ENCODE measurements around the gene NRM. TPM values are rescaled to one million over a fixed set of nuclear protein-coding genes. Genes with fewer than 3 reads are reported as not detected.

NRM gene
- total and polyA plus RNA-seq, 2 of the 13 experiments (the other 11 are each of a cell fraction or from before 2014, with no cell fraction given): 12.5 to 16.0 TPM

DNA sequence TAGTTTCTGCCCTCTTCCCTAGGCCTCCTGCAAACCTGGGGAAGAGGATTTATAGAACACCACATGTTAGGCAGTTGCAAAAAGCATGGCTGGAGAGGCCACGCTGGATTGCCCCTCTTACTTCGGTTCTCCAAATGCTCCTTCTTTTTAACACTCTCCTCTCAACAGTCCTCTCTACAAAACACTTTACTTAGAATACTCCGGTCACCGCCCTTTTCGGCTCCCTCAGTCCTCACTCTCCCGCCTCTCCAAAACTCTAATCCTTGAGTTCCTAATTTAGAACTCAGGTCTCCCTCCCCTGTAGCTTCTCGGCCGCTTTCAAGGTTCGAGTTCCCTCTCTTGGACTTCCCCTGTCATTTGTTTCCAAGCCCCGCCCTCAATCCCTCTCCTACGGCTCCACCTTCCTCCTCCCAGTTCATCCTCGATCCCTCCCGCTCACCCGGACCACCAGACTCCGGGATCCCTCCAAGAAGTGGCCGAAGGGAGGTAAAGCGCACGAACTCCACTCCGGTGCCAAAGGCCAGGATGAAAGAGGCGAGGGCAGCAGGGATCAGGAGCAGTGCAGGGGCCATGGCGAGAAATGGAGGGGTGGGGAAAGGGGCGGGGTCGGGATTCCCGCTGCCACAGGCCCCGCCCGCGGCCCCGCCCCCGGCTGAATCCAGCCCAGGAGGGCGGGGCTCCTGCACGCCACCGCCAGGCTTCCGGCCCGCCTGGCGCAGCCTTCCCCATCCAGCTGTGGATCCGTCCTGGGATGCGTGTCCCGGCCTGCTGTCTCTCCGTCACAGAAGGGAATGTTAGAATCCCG is at the start of gene NRM (continued):
- TF ChIP-seq ISX (CRISPR knock-in tag; conservative IDR thresholded peaks at IDR 0.05) (0 out of 2 replicates have a peak, but pooled peaks have one; percentile 34), ZNF788 (CRISPR knock-in tag; IDR thresholded peaks at IDR 0.05; ENCODE audit: borderline replicate concordance) (peak; percentile 60; the same call in 1 of the 2 replicates), TAF1 (CRISPR knock-in tag; IDR thresholded peaks at IDR 0.05) (peak; percentile 75), HIVEP1 (CRISPR knock-in tag; IDR thresholded peaks at IDR 0.05) (0 out of 2 replicates have a peak, but pooled peaks have one; percentile 61), SAP130 (CRISPR knock-in tag; IDR thresholded peaks at IDR 0.05; ENCODE audit: low read depth) (peak; percentile 90), GABPB1 (CRISPR knock-in tag; IDR thresholded peaks at IDR 0.05) (peak; percentile 92), SNAPC2 (CRISPR knock-in tag; IDR thresholded peaks at IDR 0.05) (0 out of 2 replicates have a peak, but pooled peaks have one; percentile 19), GATA4 (IDR thresholded peaks at IDR 0.05; ENCODE audit: borderline replicate concordance, low read depth) (peak; percentile 50; the same call in 1 of the 2 replicates), NFE2L2 (IDR thresholded peaks at IDR 0.05; ENCODE audit: low read length) (no peak), HOXA5 (CRISPR knock-in tag; IDR thresholded peaks at IDR 0.05) (peak; percentile 55; the same call in 1 of the 2 replicates), SP5 (CRISPR knock-in tag; IDR thresholded peaks at IDR 0.05; ENCODE audit: borderline replicate concordance, low read depth) (peak; percentile 85), ZSCAN9 (CRISPR knock-in tag; IDR thresholded peaks at IDR 0.05; ENCODE audit: borderline replicate concordance) (no peak; the same call in 1 of the 2 replicates), ZFP82 (CRISPR knock-in tag; IDR thresholded peaks at IDR 0.05; ENCODE audit: borderline replicate concordance) (0 out of 2 replicates have a peak, but pooled peaks have one; percentile 34), NFIB (CRISPR knock-in tag; IDR thresholded peaks at IDR 0.05; ENCODE audit: borderline replicate concordance) (no peak), NFE2 (CRISPR knock-in tag; IDR thresholded peaks at IDR 0.05) (no peak), ZNF563 (CRISPR knock-in tag; IDR thresholded peaks at IDR 0.05) (peak; percentile 88; the same call in 1 of the 2 replicates), RBFOX2 (IDR thresholded peaks at IDR 0.05; ENCODE audit: low read depth, low read length) (peak; percentile 79), POLR2G (IDR thresholded peaks at IDR 0.05; ENCODE audit: low read depth, low read length) (peak; percentile 85), ZBTB21 (CRISPR knock-in tag; IDR thresholded peaks at IDR 0.05) (no peak), ZNF564 (CRISPR knock-in tag; IDR thresholded peaks at IDR 0.05) (no peak)
- TF ChIP-seq, protein P1, sequence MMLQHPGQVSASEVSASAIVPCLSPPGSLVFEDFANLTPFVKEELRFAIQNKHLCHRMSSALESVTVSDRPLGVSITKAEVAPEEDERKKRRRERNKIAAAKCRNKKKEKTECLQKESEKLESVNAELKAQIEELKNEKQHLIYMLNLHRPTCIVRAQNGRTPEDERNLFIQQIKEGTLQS (CRISPR knock-in tag; IDR thresholded peaks at IDR 0.05): no peak
- TF ChIP-seq, protein P2, sequence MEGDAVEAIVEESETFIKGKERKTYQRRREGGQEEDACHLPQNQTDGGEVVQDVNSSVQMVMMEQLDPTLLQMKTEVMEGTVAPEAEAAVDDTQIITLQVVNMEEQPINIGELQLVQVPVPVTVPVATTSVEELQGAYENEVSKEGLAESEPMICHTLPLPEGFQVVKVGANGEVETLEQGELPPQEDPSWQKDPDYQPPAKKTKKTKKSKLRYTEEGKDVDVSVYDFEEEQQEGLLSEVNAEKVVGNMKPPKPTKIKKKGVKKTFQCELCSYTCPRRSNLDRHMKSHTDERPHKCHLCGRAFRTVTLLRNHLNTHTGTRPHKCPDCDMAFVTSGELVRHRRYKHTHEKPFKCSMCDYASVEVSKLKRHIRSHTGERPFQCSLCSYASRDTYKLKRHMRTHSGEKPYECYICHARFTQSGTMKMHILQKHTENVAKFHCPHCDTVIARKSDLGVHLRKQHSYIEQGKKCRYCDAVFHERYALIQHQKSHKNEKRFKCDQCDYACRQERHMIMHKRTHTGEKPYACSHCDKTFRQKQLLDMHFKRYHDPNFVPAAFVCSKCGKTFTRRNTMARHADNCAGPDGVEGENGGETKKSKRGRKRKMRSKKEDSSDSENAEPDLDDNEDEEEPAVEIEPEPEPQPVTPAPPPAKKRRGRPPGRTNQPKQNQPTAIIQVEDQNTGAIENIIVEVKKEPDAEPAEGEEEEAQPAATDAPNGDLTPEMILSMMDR (CRISPR knock-in tag; IDR thresholded peaks at IDR 0.05): 0 out of 2 replicates have a peak, but pooled peaks have one; percentile 13
- TF ChIP-seq, protein P3, sequence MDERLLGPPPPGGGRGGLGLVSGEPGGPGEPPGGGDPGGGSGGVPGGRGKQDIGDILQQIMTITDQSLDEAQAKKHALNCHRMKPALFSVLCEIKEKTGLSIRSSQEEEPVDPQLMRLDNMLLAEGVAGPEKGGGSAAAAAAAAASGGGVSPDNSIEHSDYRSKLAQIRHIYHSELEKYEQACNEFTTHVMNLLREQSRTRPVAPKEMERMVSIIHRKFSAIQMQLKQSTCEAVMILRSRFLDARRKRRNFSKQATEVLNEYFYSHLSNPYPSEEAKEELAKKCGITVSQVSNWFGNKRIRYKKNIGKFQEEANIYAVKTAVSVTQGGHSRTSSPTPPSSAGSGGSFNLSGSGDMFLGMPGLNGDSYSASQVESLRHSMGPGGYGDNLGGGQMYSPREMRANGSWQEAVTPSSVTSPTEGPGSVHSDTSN (CRISPR knock-in tag; IDR thresholded peaks at IDR 0.05): no peak
- TF ChIP-seq, protein P4, sequence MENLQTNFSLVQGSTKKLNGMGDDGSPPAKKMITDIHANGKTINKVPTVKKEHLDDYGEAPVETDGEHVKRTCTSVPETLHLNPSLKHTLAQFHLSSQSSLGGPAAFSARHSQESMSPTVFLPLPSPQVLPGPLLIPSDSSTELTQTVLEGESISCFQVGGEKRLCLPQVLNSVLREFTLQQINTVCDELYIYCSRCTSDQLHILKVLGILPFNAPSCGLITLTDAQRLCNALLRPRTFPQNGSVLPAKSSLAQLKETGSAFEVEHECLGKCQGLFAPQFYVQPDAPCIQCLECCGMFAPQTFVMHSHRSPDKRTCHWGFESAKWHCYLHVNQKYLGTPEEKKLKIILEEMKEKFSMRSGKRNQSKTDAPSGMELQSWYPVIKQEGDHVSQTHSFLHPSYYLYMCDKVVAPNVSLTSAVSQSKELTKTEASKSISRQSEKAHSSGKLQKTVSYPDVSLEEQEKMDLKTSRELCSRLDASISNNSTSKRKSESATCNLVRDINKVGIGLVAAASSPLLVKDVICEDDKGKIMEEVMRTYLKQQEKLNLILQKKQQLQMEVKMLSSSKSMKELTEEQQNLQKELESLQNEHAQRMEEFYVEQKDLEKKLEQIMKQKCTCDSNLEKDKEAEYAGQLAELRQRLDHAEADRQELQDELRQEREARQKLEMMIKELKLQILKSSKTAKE (CRISPR knock-in tag; IDR thresholded peaks at IDR 0.05; ENCODE audit: borderline replicate concordance): peak; percentile 23; the same call in 1 of the 2 replicates

All from HepG2 (cell line).